GM12865 (cell line): ENCODE data around the gene WDTC1.
"Not testable (repeated sequence)": the region's sequence is repeated elsewhere in the genome, so short reads cannot be mapped to it uniquely, and the experiment has no call there.

Source experiments
- DNase-seq: peaks from one replicate; pipeline ENCODE4 v3.0.0; 2010; ENCODE audit warnings: low read depth
- H3K4me3 ChIP-seq: 2 replicates; pipeline ENCODE4 v1.5.1; 2011; ENCODE audit warnings: mild to moderate bottlenecking, low read depth, low read length, control low read depth
- CTCF ChIP-seq: IDR thresholded peaks from 2 replicates; pipeline ENCODE4 v1.5.1; 2011; ENCODE audit warnings: low read length, control low read depth, low read depth, inconsistent platforms; ENCODE audit not compliant: insufficient read depth; ENCODE audit errors: missing control alignments

Gene WDTC1

GRCh38 chr1:27216466-27216865 lies 18.0 kb upstream of the WDTC1 start:
- no peak for DNase-seq
- no peak for TF ChIP-seq CTCF
- no peak overlapping the region for H3K4me3 ChIP-seq

- H3K4me3 ChIP-seq = no peak overlapping the region
- TF ChIP-seq CTCF = no peak
- no peak for DNase-seq
Measured at GRCh38 chr1:27217401-27217800, 17.0 kb upstream of the WDTC1 start.

- TF ChIP-seq CTCF = no peak
- no peak overlapping the region for H3K4me3 ChIP-seq
- no peak for DNase-seq
Measured at GRCh38 chr1:27218736-27219135, 15.7 kb upstream of the WDTC1 start.

GRCh38 chr1:27220096-27220495 lies 14.3 kb upstream of the WDTC1 start:
- no peak overlapping the region for H3K4me3 ChIP-seq
- TF ChIP-seq CTCF = no peak
- DNase-seq = no peak

- not testable (repeated sequence) for H3K4me3 ChIP-seq, DNase-seq
Measured at GRCh38 chr1:27220702-27221497, 13.5 kb upstream of the WDTC1 start.

GRCh38 chr1:27225621-27226020 lies 8.8 kb upstream of the WDTC1 start:
- H3K4me3 ChIP-seq = no peak overlapping the region
- DNase-seq = no peak
- TF ChIP-seq CTCF = no peak

GRCh38 chr1:27227765-27228164 lies 6.7 kb upstream of the WDTC1 start:
- no peak overlapping the region for H3K4me3 ChIP-seq
- TF ChIP-seq CTCF = no peak
- no peak for DNase-seq
